GM12878 (cell line): ENCODE data around the gene APCDD1L. TPM values are rescaled to one million over a fixed set of nuclear protein-coding genes. Genes with fewer than 3 reads are reported as not detected.
A peak's percentile ranks its signal among the peaks of the same experiment; 100 is the strongest.

Experiments
- ATAC-seq: fragments of 200-7000 bp; cut with Tn5 transposase; 3 replicates; pipeline ENCODE4 v1.9.1; 2020; ENCODE audit warnings: mild to moderate bottlenecking, moderate library complexity
- BruUV-seq: library from RNA; stranded (reverse); fragments of 400-500 nt; replicated peaks from 2 replicates; lab custom pipeline; 2021; lab: Mats Ljungman, UMichigan
- CTCF ChIA-PET: fragments of 300-600 bp; sonication (Branson Sonifier 250); formaldehyde crosslinking; extraction: SDS; loops from one replicate; lab custom pipeline; 2021; ENCODE audit warnings: inconsistent platforms; lab: Yijun Ruan, JAX
- POLR2A ChIA-PET: fragments of 350-600 bp; formaldehyde crosslinking; extraction: SDS; loops from one replicate; lab custom pipeline; 2021; ENCODE audit warnings: inconsistent platforms; lab: Charles Lee
- RAD21 ChIA-PET: fragments of 300-600 bp; sonication (Branson Sonifier 250); formaldehyde crosslinking; loops from one replicate; lab custom pipeline; 2023; ENCODE audit warnings: antibody characterized with exemption; ENCODE audit not compliant: unreplicated experiment; lab: Charles Lee
- SMC1A ChIA-PET: fragments of 300-600 bp; sonication (Branson Sonifier 250); formaldehyde crosslinking; loops from one replicate; lab custom pipeline; 2023; ENCODE audit not compliant: unreplicated experiment, uncharacterized antibody; lab: Charles Lee
- DNase-seq: peaks from one replicate; pipeline ENCODE4 v3.0.0-alpha.2; 2011; ENCODE audit warnings: low read depth, low spot score
- FAIRE-seq: peaks from 3 replicates; lab custom pipeline; 2011; peaks lifted over from hg19 to GRCh38; lab: Jason Lieb, UNC
- H2AFZ ChIP-seq: 2 replicates; pipeline ENCODE4 v1.6.0; 2011; ENCODE audit warnings: low read depth, low read length, control low read depth; ENCODE audit not compliant: control insufficient read depth
- H3K27ac ChIP-seq: 2 replicates; pipeline ENCODE4 v1.5.1; 2011; ENCODE audit warnings: control low read depth; ENCODE audit not compliant: control insufficient read depth, insufficient read depth
- H3K27me3 ChIP-seq, 2 experiments: replicated peaks in 1 of 2; 2 replicates each; pipeline versions ENCODE4 v1.6.0 to v1.6.1; 2011; ENCODE audit warnings: low read length in 1 of 2; ENCODE audit not compliant: control insufficient read depth in 2 of 2, insufficient read depth in 2 of 2
- H3K36me3 ChIP-seq, 2 experiments: 2 replicates each; pipeline ENCODE4 v1.5.1; 2011; ENCODE audit warnings: low read length in 1 of 2; ENCODE audit not compliant: control insufficient read depth in 2 of 2, insufficient read depth in 2 of 2
- H3K4me1 ChIP-seq: 2 replicates; pipeline ENCODE4 v1.6.1; 2011; ENCODE audit warnings: mild to moderate bottlenecking, low read length, moderate library complexity, mixed read lengths; ENCODE audit not compliant: control insufficient read depth, insufficient read depth
- H3K4me2 ChIP-seq: 2 replicates; pipeline ENCODE4 v1.6.0; 2011; ENCODE audit warnings: control low read depth; ENCODE audit not compliant: control insufficient read depth, insufficient read depth
- H3K4me3 ChIP-seq: fragments of 200-600 bp; sonication (generic); 2 replicates; pipeline ENCODE4 v1.5.1; 2016
- H3K79me2 ChIP-seq: 2 replicates; pipeline ENCODE4 v1.6.0; 2011; ENCODE audit warnings: low read length; ENCODE audit not compliant: control insufficient read depth, insufficient read depth
- H3K9ac ChIP-seq: 2 replicates; pipeline ENCODE4 v1.8.0; 2011; ENCODE audit warnings: low read length, control low read depth, mixed read lengths; ENCODE audit not compliant: control insufficient read depth, insufficient read depth
- H3K9me3 ChIP-seq: replicated peaks from 3 replicates; pipeline ENCODE4 v1.5.1; 2011; ENCODE audit warnings: mild to moderate bottlenecking, low read length; ENCODE audit not compliant: control insufficient read depth, insufficient read depth
- H4K20me1 ChIP-seq: 2 replicates; pipeline ENCODE4 v1.6.0; 2011; ENCODE audit not compliant: control insufficient read depth, insufficient read depth
- BACH1 ChIP-seq: fragments of 450-650 bp; IDR thresholded peaks from 2 replicates; pipeline ENCODE4 v1.6.1; 2017; ENCODE audit warnings: mild to moderate bottlenecking, borderline replicate concordance
- ETV6 ChIP-seq, 2 experiments: fragments of 450-650 bp in 1 of 2; IDR thresholded peaks in 1 of 2; conservative IDR thresholded peaks in 1 of 2; 2 replicates each; pipeline ENCODE4 v1.6.1; 2014; ENCODE audit warnings: antibody characterized with exemption in 1 of 2, borderline replicate concordance in 1 of 2, low read depth in 1 of 2, mild to moderate bottlenecking in 1 of 2, moderate library complexity in 1 of 2
- EZH2 ChIP-seq: IDR thresholded peaks from 2 replicates; pipeline ENCODE4 v1.6.1; 2012; ENCODE audit warnings: low read depth, mild to moderate bottlenecking, control low read depth, inconsistent platforms, low read length, borderline replicate concordance; ENCODE audit not compliant: control insufficient read depth
- LARP7 ChIP-seq: fragments of 450-650 bp; IDR thresholded peaks from 2 replicates; pipeline ENCODE4 v1.6.1; 2017; ENCODE audit warnings: mild to moderate bottlenecking
- MTA2 ChIP-seq: fragments of 450-650 bp; IDR thresholded peaks from 2 replicates; pipeline ENCODE4 v1.6.1; 2016; ENCODE audit warnings: low read depth, mild to moderate bottlenecking, moderate library complexity
- NBN ChIP-seq: fragments of 450-650 bp; IDR thresholded peaks from 2 replicates; pipeline ENCODE4 v1.6.1; 2016
- USF2 ChIP-seq: IDR thresholded peaks from 2 replicates; pipeline ENCODE4 v1.6.1; 2011; ENCODE audit warnings: low read depth, low read length, improper control_type of control experiment, borderline replicate concordance
- ZSCAN29 ChIP-seq: fragments of 450-650 bp; IDR thresholded peaks from 2 replicates; pipeline ENCODE4 v1.6.1; 2017; ENCODE audit warnings: mild to moderate bottlenecking, moderate library complexity
- WGBS: methylation state at CpG from one replicate; pipeline ENCODE4 v1.1.6; 2016; ENCODE audit warnings: low lambda C conversion rate; ENCODE audit not compliant: insufficient replicate concordance, insufficient coverage; ENCODE audit errors: missing lambda C conversion rate; 5-methylcytosine and 5-hydroxymethylcytosine counted together
- in situ Hi-C: fragments of 300-500 bp; cut with MboI; formaldehyde crosslinking; loops from 9 replicates; pipeline ENCODE4 v1.14.3; 2018; ENCODE audit warnings: mixed read lengths
- intact Hi-C: fragments of 100-400 bp; cut with micrococcal nuclease; formaldehyde crosslinking; loops from one replicate; pipeline ENCODE4 v1.14.2; 2022; ENCODE audit not compliant: unreplicated experiment
- polyA plus RNA-seq, 11 experiments: library from polyadenylated mRNA; depleted of rRNA in 4 of 11; unstranded in 6 of 11; stranded (reverse) in 5 of 11; fragments of >200 nt; fragmentation: Nextera tagmentation in 4 of 11; fragmentation: Illumina TruSeq in 1 of 11; extraction: Ambion mirVana in 4 of 11; extraction: Trizol in 1 of 11; gene quantifications; 1 replicate in 1 of 11; 2 replicates in 10 of 11; pipeline versions ENCODE4 v1.2.1 to v1.2.3, GENCODE V29; 2011 to 2016; ENCODE audit warnings: inconsistent platforms in 2 of 11, missing spikeins in 2 of 11, low read depth in 1 of 11
- total RNA-seq, 4 experiments: library from RNA; depleted of rRNA in 3 of 4; stranded (reverse); fragments of >200 nt in 3 of 4; fragmentation: Illumina TruSeq in 1 of 4; extraction: Trizol in 1 of 4; gene quantifications; 2 replicates each; pipeline versions ENCODE4 v1.2.1 to v1.2.3, GENCODE V29; 2013 to 2021

APCDD1L gene
- total and polyA plus RNA-seq, 10 of the 15 experiments (the other 5 are each of a cell fraction or from before 2014, with no cell fraction given) = 0.14 to 0.50 TPM; not detected in 8

GRCh38 chr20:58436868-58437645 lies 78.1 kb downstream of the APCDD1L start:
- ATAC-seq = peak; percentile 89
- Histone ChIP-seq H3K4me2 (no peak overlapping the region), H3K9ac (no peak overlapping the region), H3K4me3 (no peak overlapping the region), H3K27ac (no peak overlapping the region), H2AFZ (no peak overlapping the region), H4K20me1 (no peaks in the 10 kb centered on the region; the same call in 1 of the 2 replicates), H3K4me1 (peaks cover 2% of the 10 kb centered on the region; the same call in 1 of the 2 replicates), H3K79me2 (peaks cover 28% of the 10 kb centered on the region), H3K9me3 (no peaks in the 10 kb centered on the region; the same call in 2 of the 3 replicates), H3K36me3 (peaks cover 9 to 20% of the 10 kb centered on the region in 2 experiments; a peak in 3 of 4 replicates), H3K27me3 (no peaks in the 10 kb centered on the region)
- FAIRE-seq = no peak
- no peak for DNase-seq
- intact Hi-C loops = no loop called here
- POLR2A ChIA-PET = interaction anchor here (0.6 kb wide), 1 partner anchor 218 kb away, joined by 3 read pairs; no protein-coding TSS in a partner anchor
- RAD21 ChIA-PET = interaction anchor here (0.6 to 1.3 kb wide), 2 partner anchors 32 to 48 kb away, joined by 3 to 4 read pairs; partner anchors contain the start of gene VAPB
- in situ Hi-C loops = no loop called here
- BruUV-seq = no TSS peak
- CTCF ChIA-PET = interaction anchor here (1.0 to 1.3 kb wide), 3 partner anchors 11 to 203 kb away, joined by 3 to 6 read pairs (median 3); no protein-coding TSS in a partner anchor
- WGBS = 99% methylated on average over 5 of the region's 5 CpGs
- TF ChIP-seq ZSCAN29 (no peak), BACH1 (no peak)
- SMC1A ChIA-PET = interaction anchor here (1.0 to 1.4 kb wide), 2 partner anchors 8 to 29 kb away, joined by 3 read pairs; no protein-coding TSS in a partner anchor

DNA sequence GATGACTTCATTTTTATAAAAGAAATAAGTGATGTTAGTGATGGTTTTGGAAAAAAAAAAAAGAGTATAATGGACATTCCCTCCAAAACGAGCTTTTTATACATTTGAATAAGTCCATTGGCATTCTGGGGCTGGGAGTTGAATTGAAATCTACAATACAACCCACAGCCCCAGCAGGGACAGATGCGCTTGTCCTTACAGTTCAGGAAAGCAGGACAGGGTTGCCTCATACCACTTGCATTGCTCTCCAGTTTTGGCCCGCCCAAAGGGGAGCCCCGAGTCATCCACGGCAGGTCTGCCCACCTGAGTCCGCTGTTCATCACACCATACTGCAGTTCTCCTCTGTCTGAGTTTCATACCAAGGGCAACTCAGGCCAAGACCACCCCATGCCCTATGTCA lies 80.0 kb downstream of the APCDD1L start:
- no peak overlapping the region for H3K4me2 ChIP-seq
- no peak overlapping the region for H3K9ac ChIP-seq
- H3K9me3 ChIP-seq = no peaks in the 10 kb centered on the region; the same call in 2 of the 3 replicates
- intact Hi-C loops (no loop called here), in situ Hi-C loops (no loop called here)
- H3K36me3 ChIP-seq = peaks cover 7 to 25% of the 10 kb centered on the region in 2 experiments; a peak in 3 of 4 replicates
- RAD21 ChIA-PET = no interaction called here
- 85% methylated on average over 6 of the region's 6 CpGs for WGBS
- POLR2A ChIA-PET = no interaction called here
- no peak for FAIRE-seq
- no peak for TF ChIP-seq ETV6 (conservative IDR thresholded peaks at IDR 0.05 in 1 of 2, IDR thresholded peaks at IDR 0.05 in 1 of 2; ENCODE audit: borderline replicate concordance in 1 of 2, low read depth in 1 of 2)
- no peak for TF ChIP-seq MTA2
- no peak for TF ChIP-seq EZH2
- TF ChIP-seq NBN = no peak
- TF ChIP-seq LARP7 = no peak
- TF ChIP-seq USF2 = no peak
- H4K20me1 ChIP-seq = no peaks in the 10 kb centered on the region; the same call in 1 of the 2 replicates
- peaks cover 2% of the 10 kb centered on the region; the same call in 1 of the 2 replicates for H3K4me1 ChIP-seq
- SMC1A ChIA-PET = interaction anchor here (0.9 kb wide), 1 partner anchor 34 kb away, joined by 3 read pairs; no protein-coding TSS in a partner anchor
- no peak overlapping the region for H2AFZ ChIP-seq
- H3K79me2 ChIP-seq = peaks cover 38% of the 10 kb centered on the region
- no peak overlapping the region for H3K4me3 ChIP-seq
- no peaks in the 10 kb centered on the region for H3K27me3 ChIP-seq
- ATAC-seq = no peak
- BruUV-seq = no TSS peak
- CTCF ChIA-PET = no interaction called here
- no peak overlapping the region for H3K27ac ChIP-seq
- DNase-seq = no peak
